Lung (tissue), 12 donors: Measurements from ENCODE around the gene TRMT10C. TPM values are rescaled to one million over a fixed set of nuclear protein-coding genes. Genes with fewer than 3 reads are reported as not detected.

Experiments
- ATAC-seq: fragments of 200-7000 bp; cut with Tn5 transposase; one replicate; pipeline ENCODE4 v1.9.1; 2020; ENCODE audit warnings: moderate number of reproducible peaks; ENCODE audit not compliant: insufficient read depth, low FRiP score
- DNase-seq, 3 donors: peaks; one replicate each; pipeline ENCODE4 v3.0.0-alpha.2; 2013 to 2017
- H3K27ac ChIP-seq, 2 donors: one replicate each; pipeline ENCODE4 v1.5.1; 2013; ENCODE audit warnings: mild to moderate bottlenecking in 2 of 2, moderate library complexity in 2 of 2, control low read depth in 1 of 2, inconsistent platforms in 1 of 2, low read depth in 1 of 2, low read length in 1 of 2
- H3K27me3 ChIP-seq, 3 donors: one replicate each; pipeline ENCODE4 v1.5.1; 2013; ENCODE audit warnings: low read length in 2 of 3; ENCODE audit not compliant: control insufficient read depth in 3 of 3, insufficient read depth in 3 of 3
- H3K36me3 ChIP-seq, 4 donors: one replicate each; pipeline ENCODE4 v1.5.1; 2013; ENCODE audit warnings: low read length in 4 of 4, mild to moderate bottlenecking in 1 of 4, moderate library complexity in 1 of 4; ENCODE audit not compliant: control insufficient read depth in 4 of 4, insufficient read depth in 4 of 4
- H3K4me1 ChIP-seq, 5 donors: one replicate each; pipeline ENCODE4 v1.5.1; 2013; ENCODE audit warnings: low read length in 5 of 5, mild to moderate bottlenecking in 2 of 5, moderate library complexity in 1 of 5; ENCODE audit not compliant: control insufficient read depth in 5 of 5, insufficient read depth in 5 of 5
- H3K4me3 ChIP-seq: one replicate; pipeline ENCODE4 v1.5.1; 2013; ENCODE audit warnings: mild to moderate bottlenecking, control low read depth, moderate library complexity
- H3K9ac ChIP-seq, 2 donors: one replicate each; pipeline ENCODE4 v1.5.1; 2013; ENCODE audit warnings: low read length in 2 of 2, control low read depth in 1 of 2; ENCODE audit not compliant: insufficient read depth in 1 of 2
- H3K9me3 ChIP-seq, 4 donors: one replicate each; pipeline ENCODE4 v1.5.1; 2013; ENCODE audit warnings: low read length in 3 of 4, mild to moderate bottlenecking in 1 of 4, moderate library complexity in 1 of 4; ENCODE audit not compliant: control insufficient read depth in 4 of 4, insufficient read depth in 3 of 4
- CTCF ChIP-seq: IDR thresholded peaks from 2 replicates; pipeline ENCODE4 v1.5.1; 2012; ENCODE audit warnings: mild to moderate bottlenecking; ENCODE audit errors: control extremely low read depth, extremely low read depth
- WGBS, 2 donors: extraction: QIAGEN DNeasy Blood & Tissue Kit; methylation state at CpG; one replicate each; pipeline ENCODE4 v1.1.7; 2013; 5-methylcytosine and 5-hydroxymethylcytosine counted together
- polyA plus RNA-seq, 2 donors: library from polyadenylated mRNA; stranded (reverse); fragments of 200-250 nt; gene quantifications; one replicate each; pipeline ENCODE4 v1.2.1, GENCODE V29; 2013
- total RNA-seq, 2 donors: library from RNA; depleted of rRNA in 1 of 2; stranded (reverse); fragments of >200 nt in 1 of 2; gene quantifications; one replicate each; pipeline ENCODE4 v1.2.1, GENCODE V29; 2014 to 2021
- donor health status: control.
- donor health status: control.
- donor health status: Bipolar disorder and iron deficiency.
- donor health status: healthy.
- donor health status: DM: yes; HTN: yes; CAD: no.

The TRMT10C gene
- total and polyA plus RNA-seq, 4 donors, result 13.9 to 17.0 (median 15.6) TPM

- H3K4me3 ChIP-seq, result no peak overlapping the region
- ATAC-seq (no peak), DNase-seq (no peak)
- no peaks in the 10 kb centered on the region for H3K4me1 ChIP-seq
- H3K9ac ChIP-seq, result no peak overlapping the region
- no peak overlapping the region for H3K27ac ChIP-seq
- no peaks in the 10 kb centered on the region for H3K9me3 ChIP-seq
- TF ChIP-seq CTCF, result no peak
- 41 to 44% methylated on average over 4 of the region's 4 CpGs for WGBS, 2 donors
- H3K36me3 ChIP-seq, result no peaks in the 10 kb centered on the region
- peaks cover 0 to 4% (median 0%) of the 10 kb centered on the region in 3 donors for H3K27me3 ChIP-seq
These were observed 40.4 kb upstream of the TRMT10C start for GRCh38 chr3:101521211-101521701.

DNA sequence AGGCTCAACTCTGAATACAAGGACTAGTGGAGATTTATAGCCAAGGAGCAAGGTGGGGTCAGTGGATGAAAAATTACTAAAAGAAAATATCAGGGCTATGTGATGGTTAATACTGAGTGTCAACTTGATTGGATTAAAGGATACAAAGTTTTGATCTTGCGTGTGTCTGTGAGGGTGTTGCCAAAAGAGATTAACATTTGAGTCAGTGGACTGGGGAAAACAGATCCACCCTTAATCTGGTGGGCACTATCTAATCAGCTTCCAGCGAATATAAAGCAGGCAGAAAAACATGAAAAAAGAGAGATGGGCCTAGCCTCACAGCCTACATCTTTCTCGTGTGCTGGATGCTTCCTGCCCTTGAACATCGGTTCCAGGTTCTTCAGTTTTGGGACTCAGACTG, 34.2 kb upstream of the TRMT10C start:
- H3K27me3 ChIP-seq, result peaks cover 0 to 1% (median 0%) of the 10 kb centered on the region in 3 donors
- H3K9ac ChIP-seq, result no peak overlapping the region
- no peak for DNase-seq
- ATAC-seq, result no peak
- H3K4me1 ChIP-seq, result no peaks in the 10 kb centered on the region
- no peak overlapping the region for H3K4me3 ChIP-seq
- no peaks in the 10 kb centered on the region for H3K36me3 ChIP-seq
- H3K9me3 ChIP-seq, result peaks cover 0 to 3% (median 0%) of the 10 kb centered on the region in 4 donors
- no peak overlapping the region for H3K27ac ChIP-seq
- 88 to 95% methylated on average over 4 of the region's 4 CpGs for WGBS, 2 donors
- TF ChIP-seq CTCF, result no peak

DNA sequence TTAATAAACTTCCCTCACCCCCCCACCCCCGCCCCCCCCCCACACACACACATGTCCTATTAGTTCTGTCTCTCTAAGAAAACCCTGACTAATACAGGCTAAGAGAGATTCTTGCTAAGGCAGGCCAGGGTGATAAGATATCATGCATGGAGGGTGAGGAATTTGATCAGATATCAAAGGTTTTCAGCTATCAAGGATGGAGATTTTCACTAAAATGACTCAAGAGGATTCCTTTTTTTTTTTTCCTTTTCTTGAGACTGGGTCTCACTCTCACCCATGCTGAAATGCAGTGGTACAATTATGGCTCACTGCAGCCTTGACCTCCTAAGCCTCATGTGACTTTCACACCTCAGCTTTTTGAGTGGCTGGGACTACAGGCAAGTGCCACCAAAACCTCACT, 33.8 kb upstream of the TRMT10C start:
- ATAC-seq, result no peak
- no peaks in the 10 kb centered on the region for H3K27me3 ChIP-seq
- no peak overlapping the region for H3K27ac ChIP-seq
- no peak overlapping the region for H3K9ac ChIP-seq
- TF ChIP-seq CTCF, result no peak
- no peaks in the 10 kb centered on the region for H3K36me3 ChIP-seq
- H3K9me3 ChIP-seq, result peaks cover 0 to 3% (median 0%) of the 10 kb centered on the region in 4 donors
- no peak overlapping the region for H3K4me3 ChIP-seq
- no peaks in the 10 kb centered on the region for H3K4me1 ChIP-seq
- 38 to 80% methylated on average over 1 of the region's 1 CpG for WGBS, 2 donors
- DNase-seq, result no peak
